Natural killer cell treated with Interleukin-12 subunit alpha and Interleukin-12 subunit beta and Interleukin-15 and Interleukin-18, amount 100 ng/mL, for 72 hours (primary cell): ENCODE measurements around the gene BAD. TPM values are rescaled to one million over a fixed set of nuclear protein-coding genes. Genes with fewer than 3 reads are reported as not detected.

Source experiments
- ATAC-seq, 2 donors: fragments of 150-1000 bp; cut with Tn5 transposase in 1 of 2; sonication (Bioruptor Pico), chemical (Tn5 transposase) in 1 of 2; 2 replicates each; pipeline ENCODE4 v1.10.0; 2021
- DNase-seq: peaks from one replicate; pipeline ENCODE4 v3.0.0; 2022; ENCODE audit warnings: low spot score
- H3K27ac Mint-ChIP-seq, 2 donors: 1 replicate in 1 of 2; 2 replicates in 1 of 2; pipeline ENCODE4 v1.8.0; 2022; ENCODE audit warnings: mixed read lengths in 2 of 2, mild to moderate bottlenecking in 1 of 2, moderate library complexity in 1 of 2
- H3K27me3 Mint-ChIP-seq, 2 donors: 1 replicate in 1 of 2; 2 replicates in 1 of 2; pipeline ENCODE4 v1.8.0; 2022; ENCODE audit warnings: mixed read lengths in 2 of 2
- H3K36me3 Mint-ChIP-seq: one replicate; pipeline ENCODE4 v1.8.0; 2022; ENCODE audit warnings: mixed read lengths
- H3K4me1 Mint-ChIP-seq, 2 donors: 1 replicate in 1 of 2; 2 replicates in 1 of 2; pipeline ENCODE4 v1.8.0; 2022; ENCODE audit warnings: low read depth in 2 of 2, mixed read lengths in 2 of 2, mild to moderate bottlenecking in 1 of 2
- H3K4me3 Mint-ChIP-seq: one replicate; pipeline ENCODE4 v1.8.0; 2022; ENCODE audit warnings: mixed read lengths
- H3K9me3 Mint-ChIP-seq: 2 replicates; pipeline ENCODE4 v1.8.0; 2022; ENCODE audit warnings: mixed read lengths
- total RNA-seq, 2 donors: library from RNA; stranded (reverse); gene quantifications; one replicate each; pipeline ENCODE4 v1.2.3, GENCODE V29; 2022

Gene BAD
- total RNA-seq, 2 donors from 2014 or later: 29.5 to 46.9 TPM

GRCh38 chr11:64220271-64220670, 64.2 kb downstream of the BAD start:
- DNase-seq (no peak), ATAC-seq (no peak)
- H3K27me3 Mint-ChIP-seq: no peaks in the 10 kb centered on the region
- H3K36me3 Mint-ChIP-seq: peaks cover 6% of the 10 kb centered on the region
- no peaks in the 10 kb centered on the region for H3K9me3 Mint-ChIP-seq
- H3K27ac Mint-ChIP-seq: no peak overlapping the region
- H3K4me3 Mint-ChIP-seq: no peak overlapping the region
- H3K4me1 Mint-ChIP-seq: peaks cover 10 to 13% of the 10 kb centered on the region in 2 donors

Other genes with a start within 250 kb of the BAD start
- gene FLRT1, start 248.7 kb downstream of the BAD start, total RNA-seq: not detected
- 10 to 100 TPM in 1 of 2 donors, 1 to 10 TPM in 1; 3.0 to 12.7 TPM for gene MACROD1, start 118.6 kb downstream of the BAD start, total RNA-seq
- 100 to 1,000 TPM; 431 to 450 TPM for gene STIP1, start 98.5 kb downstream of the BAD start, total RNA-seq
- gene FERMT3, start 77.9 kb downstream of the BAD start, total RNA-seq: 100 to 1,000 TPM; 249 to 276 TPM
- gene TRPT1, start 58.5 kb downstream of the BAD start, total RNA-seq: 10 to 100 TPM; 30.5 to 35.7 TPM
- gene NUDT22, start 58.4 kb downstream of the BAD start, total RNA-seq: 100 to 1,000 TPM in 1 of 2 donors, 10 to 100 TPM in 1; 83.6 to 120 TPM
- gene DNAJC4, start 54.1 kb downstream of the BAD start, total RNA-seq: 10 to 100 TPM; 31.2 to 33.0 TPM
- 10 to 100 TPM; 38.7 to 42.3 TPM for gene VEGFB, start 50.1 kb downstream of the BAD start, total RNA-seq
- gene FKBP2, start 43.6 kb downstream of the BAD start, total RNA-seq: 10 to 100 TPM; 33.1 to 53.5 TPM
- gene PPP1R14B, start 37.7 kb downstream of the BAD start, total RNA-seq: 100 to 1,000 TPM; 130 to 236 TPM
- gene PLCB3, start 33.1 kb downstream of the BAD start, total RNA-seq: 10 to 100 TPM; 13.9 to 16.4 TPM
- gene GPR137, start 1.2 kb upstream of the BAD start, total RNA-seq: 10 to 100 TPM; 40.9 to 62.7 TPM
- gene KCNK4, start 6.6 kb upstream of the BAD start, total RNA-seq: not detected
- gene CATSPERZ, start 15.7 kb upstream of the BAD start, total RNA-seq: not detected
- 100 to 1,000 TPM in 1 of 2 donors, 10 to 100 TPM in 1; 67.2 to 116 TPM for gene ESRRA, start 20.9 kb upstream of the BAD start, total RNA-seq
- gene TRMT112, start 32.9 kb upstream of the BAD start, total RNA-seq: 100 to 1,000 TPM; 171 to 203 TPM
- gene PRDX5, start 33.5 kb upstream of the BAD start, total RNA-seq: 100 to 1,000 TPM in 1 of 2 donors, 10 to 100 TPM in 1; 83.5 to 116 TPM
- 100 to 1,000 TPM; 172 to 224 TPM for gene CCDC88B, start 55.5 kb upstream of the BAD start, total RNA-seq
- gene RPS6KA4, start 74.5 kb upstream of the BAD start, total RNA-seq: 10 to 100 TPM; 20.7 to 29.5 TPM